Medulla oblongata (tissue), 1 donor: ENCODE measurements around the gene CYBB.

Source experiments
- DNase-seq: peaks from one replicate; pipeline ENCODE4 v3.0.0-alpha.2; 2015; ENCODE audit errors: extremely low spot score

Gene CYBB

GRCh38 chrX:37840931-37841330 lies 61.1 kb downstream of the CYBB start:
- DNase-seq = no peak

GRCh38 chrX:37844622-37845021 lies 64.8 kb downstream of the CYBB start:
- no peak for DNase-seq

- DNase-seq = no peak
These were observed 66.3 kb downstream of the CYBB start for GRCh38 chrX:37846141-37846540.

GRCh38 chrX:37846558-37846933 lies 66.7 kb downstream of the CYBB start:
- no peak for DNase-seq

- peak; percentile 68 for DNase-seq
These were observed 67.3 kb downstream of the CYBB start, which contains the start of gene DYNLT3 for GRCh38 chrX:37846934-37847732. DYNLT3 (minus strand) TSS chrX:37847571; CDS start chrX:37847510, 61 bp downstream.

- no peak for DNase-seq
These were observed 67.9 kb downstream of the CYBB start for GRCh38 chrX:37847733-37848197.

GRCh38 chrX:37854148-37854547 lies 74.3 kb downstream of the CYBB start:
- DNase-seq = no peak

GRCh38 chrX:37854748-37855147 lies 74.9 kb downstream of the CYBB start:
- DNase-seq = no peak

GRCh38 chrX:37860721-37861120 lies 80.9 kb downstream of the CYBB start:
- no peak for DNase-seq

GRCh38 chrX:37862851-37863250 lies 83.0 kb downstream of the CYBB start:
- no peak for DNase-seq
